Vagina (tissue), 2 donors: ENCODE data around the gene RHEB. TPM values are rescaled to one million over a fixed set of nuclear protein-coding genes. Genes with fewer than 3 reads are reported as not detected.

ENCODE experiments used
- DNase-seq, 2 donors: peaks; one replicate each; pipeline ENCODE4 v3.0.0-alpha.2; 2017; ENCODE audit errors: extremely low spot score in 2 of 2
- H3K27ac ChIP-seq: fragments of 200-600 bp; sonication (generic); one replicate; pipeline ENCODE4 v1.5.1; 2019
- H3K27me3 ChIP-seq: fragments of 200-600 bp; sonication (generic); one replicate; pipeline ENCODE4 v1.5.1; 2019
- H3K36me3 ChIP-seq, 2 donors: fragments of 200-600 bp; sonication (generic); one replicate each; pipeline ENCODE4 v1.5.1; 2017 to 2019
- H3K4me1 ChIP-seq: fragments of 200-600 bp; sonication (generic); one replicate; pipeline ENCODE4 v1.5.1; 2019
- H3K4me3 ChIP-seq, 2 donors: fragments of 200-600 bp; sonication (generic); 1 replicate in 1 of 2; 2 replicates in 1 of 2; pipeline ENCODE4 v1.5.1; 2016 to 2019
- H3K9me3 ChIP-seq: fragments of 200-600 bp; sonication (generic); one replicate; pipeline ENCODE4 v1.5.1; 2019
- POLR2A ChIP-seq, 2 donors: fragments of 450-650 bp; IDR thresholded peaks; one replicate each; pipeline ENCODE4 v1.6.1; 2017; ENCODE audit warnings: antibody characterized with exemption in 2 of 2, mild to moderate bottlenecking in 2 of 2, moderate library complexity in 2 of 2
- POLR2AphosphoS5 ChIP-seq, 2 donors: sonication (generic); formaldehyde crosslinking; IDR thresholded peaks; one replicate each; pipeline ENCODE4 v1.9.0; 2017; ENCODE audit warnings: antibody characterized with exemption in 2 of 2, mild to moderate bottlenecking in 2 of 2, low read depth in 1 of 2; ENCODE audit not compliant: insufficient read depth in 1 of 2
- intact Hi-C: fragments of 100-400 bp; cut with DNase I; formaldehyde crosslinking; loops from one replicate; pipeline ENCODE4 v1.15.1; 2023
- total RNA-seq: library from RNA; depleted of rRNA; stranded (reverse); fragments of >200 nt; gene quantifications from one replicate; pipeline ENCODE4 v1.2.3, GENCODE V29; 2016
- TF ChIP-seq, protein P1 (sequence below), 3 experiments: fragments of 450-650 bp in 2 of 3; fragments of 200-600 bp in 1 of 3; sonication (generic) in 1 of 3; IDR thresholded peaks; one replicate each; pipeline ENCODE4 v1.5.1; 2017 to 2019; ENCODE audit warnings: antibody characterized with exemption in 3 of 3, mild to moderate bottlenecking in 2 of 3, moderate library complexity in 2 of 3

RHEB gene
- total RNA-seq, 1 donor from 2014 or later = 74.2 TPM

DNA sequence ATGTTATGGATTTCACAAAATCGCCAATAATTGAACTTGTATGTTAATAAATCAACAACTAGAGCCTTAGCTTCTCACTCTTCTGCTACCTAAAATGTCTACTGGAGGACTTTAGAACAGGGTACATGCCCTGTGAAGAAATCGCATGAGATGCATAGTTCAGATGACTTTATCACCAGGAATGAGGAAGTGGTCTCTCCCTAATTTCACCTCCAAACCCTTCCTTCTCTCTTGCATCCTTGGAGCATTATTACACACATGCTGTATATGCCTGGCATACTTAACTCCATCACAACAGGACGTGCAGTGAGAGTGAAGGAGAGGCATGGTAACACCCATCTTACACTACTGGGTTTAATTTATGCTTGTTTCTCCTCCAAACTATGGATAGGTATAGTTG lies 27.8 kb downstream of the RHEB start:
- H3K9me3 ChIP-seq = no peaks in the 10 kb centered on the region
- H3K27me3 ChIP-seq = no peaks in the 10 kb centered on the region
- H3K36me3 ChIP-seq = peaks cover 0 to 26% of the 10 kb centered on the region in 2 donors
- TF ChIP-seq, protein P1, sequence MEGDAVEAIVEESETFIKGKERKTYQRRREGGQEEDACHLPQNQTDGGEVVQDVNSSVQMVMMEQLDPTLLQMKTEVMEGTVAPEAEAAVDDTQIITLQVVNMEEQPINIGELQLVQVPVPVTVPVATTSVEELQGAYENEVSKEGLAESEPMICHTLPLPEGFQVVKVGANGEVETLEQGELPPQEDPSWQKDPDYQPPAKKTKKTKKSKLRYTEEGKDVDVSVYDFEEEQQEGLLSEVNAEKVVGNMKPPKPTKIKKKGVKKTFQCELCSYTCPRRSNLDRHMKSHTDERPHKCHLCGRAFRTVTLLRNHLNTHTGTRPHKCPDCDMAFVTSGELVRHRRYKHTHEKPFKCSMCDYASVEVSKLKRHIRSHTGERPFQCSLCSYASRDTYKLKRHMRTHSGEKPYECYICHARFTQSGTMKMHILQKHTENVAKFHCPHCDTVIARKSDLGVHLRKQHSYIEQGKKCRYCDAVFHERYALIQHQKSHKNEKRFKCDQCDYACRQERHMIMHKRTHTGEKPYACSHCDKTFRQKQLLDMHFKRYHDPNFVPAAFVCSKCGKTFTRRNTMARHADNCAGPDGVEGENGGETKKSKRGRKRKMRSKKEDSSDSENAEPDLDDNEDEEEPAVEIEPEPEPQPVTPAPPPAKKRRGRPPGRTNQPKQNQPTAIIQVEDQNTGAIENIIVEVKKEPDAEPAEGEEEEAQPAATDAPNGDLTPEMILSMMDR (IDR thresholded peaks at IDR 0.05) = no peak
- TF ChIP-seq POLR2AphosphoS5 (IDR thresholded peaks at IDR 0.05; ENCODE audit: insufficient read depth in 1 of 2, low read depth in 1 of 2) = no peak
- TF ChIP-seq POLR2A (IDR thresholded peaks at IDR 0.05) = no peak
- no peak overlapping the region for H3K4me3 ChIP-seq
- peaks cover 21% of the 10 kb centered on the region for H3K4me1 ChIP-seq
- no peak overlapping the region for H3K27ac ChIP-seq
- intact Hi-C loops = no loop called here
- no peak for DNase-seq

DNA sequence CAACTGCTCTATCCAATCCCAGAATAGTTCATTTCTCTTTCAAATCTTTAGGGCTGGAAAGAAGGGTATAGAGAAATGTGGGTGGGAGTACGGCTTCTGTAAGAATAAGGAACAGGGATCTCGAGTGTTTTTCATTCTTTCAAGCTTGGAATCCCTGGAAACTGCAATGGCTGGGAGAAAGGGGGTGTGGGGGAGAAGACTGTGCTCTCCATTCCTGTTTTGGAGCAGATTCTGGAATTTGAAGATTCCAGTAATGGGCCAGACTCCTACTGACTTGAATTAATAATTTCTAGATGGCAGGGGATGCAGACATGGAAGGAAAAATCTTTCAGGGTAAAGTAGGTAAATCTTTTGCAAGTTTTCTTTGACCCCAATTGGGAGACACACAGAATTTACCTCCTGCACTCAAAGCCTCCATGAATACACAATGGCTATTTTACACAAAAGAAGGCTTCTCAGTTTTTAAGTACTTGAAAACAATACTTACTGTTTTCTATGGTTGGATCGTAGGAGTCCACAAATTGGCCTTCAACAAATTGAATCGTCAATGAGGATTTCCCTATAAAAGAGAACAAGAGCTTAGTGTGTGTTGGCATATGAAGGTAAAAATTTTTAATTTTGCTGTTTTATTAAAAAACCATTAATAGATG lies 29.1 kb downstream of the RHEB start:
- intact Hi-C loops = no loop called here
- Histone ChIP-seq H3K4me3 (no peak overlapping the region), H3K36me3 (peaks cover 0 to 39% of the 10 kb centered on the region in 2 donors), H3K4me1 (peaks cover 13% of the 10 kb centered on the region), H3K9me3 (no peaks in the 10 kb centered on the region), H3K27ac (no peak overlapping the region), H3K27me3 (no peaks in the 10 kb centered on the region)
- no peak for DNase-seq
- TF ChIP-seq POLR2A (IDR thresholded peaks at IDR 0.05) (no peak), POLR2AphosphoS5 (IDR thresholded peaks at IDR 0.05; ENCODE audit: insufficient read depth in 1 of 2, low read depth in 1 of 2) (no peak)
- TF ChIP-seq, protein P1 (IDR thresholded peaks at IDR 0.05) = no peak

DNA sequence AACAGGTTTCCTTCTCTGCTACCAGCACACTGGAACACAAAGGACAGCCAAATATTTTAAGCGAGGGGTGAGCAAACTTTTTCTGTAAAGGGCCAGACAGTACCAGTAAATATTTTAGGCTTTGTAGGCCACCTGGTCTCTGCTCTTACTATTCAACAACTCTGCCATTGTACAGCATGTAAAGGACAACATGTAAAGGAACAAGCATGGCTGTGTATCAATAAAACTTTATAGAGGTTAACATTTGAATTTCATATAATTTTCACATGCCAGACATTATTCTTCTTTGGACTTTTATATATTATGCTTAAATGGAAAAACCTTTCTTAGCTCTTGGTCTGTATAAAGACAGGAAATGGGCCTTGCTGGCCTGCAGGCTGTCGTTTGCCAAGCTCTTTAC lies 30.2 kb downstream of the RHEB start:
- DNase-seq = no peak
- no peaks in the 10 kb centered on the region for H3K9me3 ChIP-seq
- H3K27ac ChIP-seq = no peak overlapping the region
- intact Hi-C loops = no loop called here
- H3K4me1 ChIP-seq = peaks cover 13% of the 10 kb centered on the region
- H3K36me3 ChIP-seq = peaks cover 0 to 44% of the 10 kb centered on the region in 2 donors
- no peaks in the 10 kb centered on the region for H3K27me3 ChIP-seq
- TF ChIP-seq, protein P1 (IDR thresholded peaks at IDR 0.05) = no peak
- TF ChIP-seq POLR2AphosphoS5 (IDR thresholded peaks at IDR 0.05; ENCODE audit: insufficient read depth in 1 of 2, low read depth in 1 of 2) = no peak
- TF ChIP-seq POLR2A (IDR thresholded peaks at IDR 0.05) = no peak
- H3K4me3 ChIP-seq = no peak overlapping the region

DNA sequence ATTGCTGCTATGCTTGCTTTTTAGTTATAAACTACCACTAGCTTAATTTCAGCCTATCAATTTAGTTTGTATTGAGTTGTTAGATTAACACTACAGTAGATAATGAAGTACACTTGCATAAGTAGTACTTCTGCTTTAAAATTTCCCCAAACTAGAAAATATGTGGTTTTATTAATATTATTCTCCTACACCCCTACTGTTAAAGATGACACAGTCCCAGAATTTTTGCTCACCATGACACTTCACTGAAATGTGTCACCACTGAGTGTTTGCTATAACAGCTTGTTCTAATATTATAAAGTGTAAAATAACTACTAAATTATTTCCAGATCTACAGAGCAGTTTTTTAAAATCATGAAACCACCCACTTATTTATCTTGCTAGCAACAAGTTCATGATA lies 31.6 kb downstream of the RHEB start:
- Histone ChIP-seq H3K9me3 (no peaks in the 10 kb centered on the region), H3K4me1 (peaks cover 18% of the 10 kb centered on the region), H3K27ac (no peak overlapping the region), H3K4me3 (no peak overlapping the region), H3K27me3 (no peaks in the 10 kb centered on the region), H3K36me3 (peaks cover 0 to 58% of the 10 kb centered on the region in 2 donors)
- DNase-seq = no peak
- no peak for TF ChIP-seq POLR2A (IDR thresholded peaks at IDR 0.05)
- TF ChIP-seq POLR2AphosphoS5 (IDR thresholded peaks at IDR 0.05; ENCODE audit: insufficient read depth in 1 of 2, low read depth in 1 of 2) = no peak
- TF ChIP-seq, protein P1 (IDR thresholded peaks at IDR 0.05) = no peak
- intact Hi-C loops = no loop called here

DNA sequence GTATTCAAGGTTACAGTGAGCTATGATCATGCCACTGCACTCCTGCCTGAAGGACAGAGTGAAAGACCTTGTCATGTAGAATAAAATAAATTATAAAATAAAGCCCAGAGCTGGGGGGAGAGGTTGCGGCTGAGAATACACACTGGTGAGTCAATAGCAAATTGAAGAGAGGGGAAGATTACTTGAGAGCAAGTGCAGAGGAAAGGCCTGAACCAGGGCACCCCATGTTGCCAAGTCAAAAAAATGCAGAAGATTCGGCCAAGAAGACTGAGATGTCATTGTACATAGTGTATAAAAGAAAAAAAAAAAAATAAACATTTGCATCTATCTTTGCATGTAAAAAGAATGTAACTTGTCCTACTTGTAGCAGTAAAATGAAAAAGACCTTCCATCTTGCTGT lies 32.5 kb downstream of the RHEB start:
- no peak overlapping the region for H3K27ac ChIP-seq
- no peak for TF ChIP-seq POLR2AphosphoS5 (IDR thresholded peaks at IDR 0.05; ENCODE audit: insufficient read depth in 1 of 2, low read depth in 1 of 2)
- TF ChIP-seq, protein P1 (IDR thresholded peaks at IDR 0.05) = no peak
- no peak for TF ChIP-seq POLR2A (IDR thresholded peaks at IDR 0.05)
- peaks cover 0 to 62% of the 10 kb centered on the region in 2 donors for H3K36me3 ChIP-seq
- no peak for DNase-seq
- H3K9me3 ChIP-seq = no peaks in the 10 kb centered on the region
- H3K4me1 ChIP-seq = peaks cover 20% of the 10 kb centered on the region
- intact Hi-C loops = no loop called here
- no peak overlapping the region for H3K4me3 ChIP-seq
- no peaks in the 10 kb centered on the region for H3K27me3 ChIP-seq
